ENCODE results near the gene MRPS10. TPM values are rescaled to one million over a fixed set of nuclear protein-coding genes. Genes with fewer than 3 reads are reported as not detected.

MRPS10 gene
- total RNA-seq, 1 donor from 2014 or later, result 22.5 TPM

- Mint-ChIP-seq H3K27ac (no peak overlapping the region), H3K9me3 (ENCODE audit: low read depth) (no peaks in the 10 kb centered on the region), H3K4me1 (ENCODE audit: low read depth) (peaks cover 22% of the 10 kb centered on the region), H3K27me3 (no peaks in the 10 kb centered on the region), H3K4me3 (ENCODE audit: low read depth) (no peak overlapping the region), H3K36me3 (ENCODE audit: insufficient read depth) (peaks cover 8% of the 10 kb centered on the region)
- TF ChIP-seq, protein P1, sequence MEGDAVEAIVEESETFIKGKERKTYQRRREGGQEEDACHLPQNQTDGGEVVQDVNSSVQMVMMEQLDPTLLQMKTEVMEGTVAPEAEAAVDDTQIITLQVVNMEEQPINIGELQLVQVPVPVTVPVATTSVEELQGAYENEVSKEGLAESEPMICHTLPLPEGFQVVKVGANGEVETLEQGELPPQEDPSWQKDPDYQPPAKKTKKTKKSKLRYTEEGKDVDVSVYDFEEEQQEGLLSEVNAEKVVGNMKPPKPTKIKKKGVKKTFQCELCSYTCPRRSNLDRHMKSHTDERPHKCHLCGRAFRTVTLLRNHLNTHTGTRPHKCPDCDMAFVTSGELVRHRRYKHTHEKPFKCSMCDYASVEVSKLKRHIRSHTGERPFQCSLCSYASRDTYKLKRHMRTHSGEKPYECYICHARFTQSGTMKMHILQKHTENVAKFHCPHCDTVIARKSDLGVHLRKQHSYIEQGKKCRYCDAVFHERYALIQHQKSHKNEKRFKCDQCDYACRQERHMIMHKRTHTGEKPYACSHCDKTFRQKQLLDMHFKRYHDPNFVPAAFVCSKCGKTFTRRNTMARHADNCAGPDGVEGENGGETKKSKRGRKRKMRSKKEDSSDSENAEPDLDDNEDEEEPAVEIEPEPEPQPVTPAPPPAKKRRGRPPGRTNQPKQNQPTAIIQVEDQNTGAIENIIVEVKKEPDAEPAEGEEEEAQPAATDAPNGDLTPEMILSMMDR (IDR thresholded peaks at IDR 0.05; ENCODE audit: unreplicated experiment), result no peak
- no peak for DNase-seq (ENCODE audit: low spot score, unreplicated experiment)
These were observed 17.6 kb downstream of the MRPS10 start for GRCh38 chr6:42200035-42200434.

GRCh38 chr6:42199106-42199981 is 18.3 kb downstream of the MRPS10 start:
- Mint-ChIP-seq H3K27ac (no peak overlapping the region), H3K4me1 (ENCODE audit: low read depth) (peaks cover 16% of the 10 kb centered on the region), H3K4me3 (ENCODE audit: low read depth) (no peak overlapping the region), H3K27me3 (no peaks in the 10 kb centered on the region), H3K36me3 (ENCODE audit: insufficient read depth) (peaks cover 7% of the 10 kb centered on the region), H3K9me3 (ENCODE audit: low read depth) (no peaks in the 10 kb centered on the region)
- no peak for DNase-seq (ENCODE audit: low spot score, unreplicated experiment)
- TF ChIP-seq, protein P1 (IDR thresholded peaks at IDR 0.05; ENCODE audit: unreplicated experiment), result no peak

GRCh38 chr6:42197555-42198362 is 19.9 kb downstream of the MRPS10 start:
- Mint-ChIP-seq H3K27ac (no peak overlapping the region), H3K36me3 (ENCODE audit: insufficient read depth) (peaks cover 6% of the 10 kb centered on the region), H3K4me3 (ENCODE audit: low read depth) (no peak overlapping the region), H3K9me3 (ENCODE audit: low read depth) (no peaks in the 10 kb centered on the region), H3K27me3 (peaks cover 3% of the 10 kb centered on the region), H3K4me1 (ENCODE audit: low read depth) (peaks cover 10% of the 10 kb centered on the region)
- TF ChIP-seq, protein P1 (IDR thresholded peaks at IDR 0.05; ENCODE audit: unreplicated experiment), result no peak
- DNase-seq (ENCODE audit: low spot score, unreplicated experiment), result no peak

GRCh38 chr6:42195415-42195814 is 22.2 kb downstream of the MRPS10 start:
- no peak for DNase-seq (ENCODE audit: low spot score, unreplicated experiment)
- Mint-ChIP-seq H3K4me3 (ENCODE audit: low read depth) (no peak overlapping the region), H3K36me3 (ENCODE audit: insufficient read depth) (peaks cover 5% of the 10 kb centered on the region), H3K9me3 (ENCODE audit: low read depth) (no peaks in the 10 kb centered on the region), H3K4me1 (ENCODE audit: low read depth) (peaks cover 5% of the 10 kb centered on the region), H3K27ac (no peak overlapping the region), H3K27me3 (peaks cover 3% of the 10 kb centered on the region)
- TF ChIP-seq, protein P1 (IDR thresholded peaks at IDR 0.05; ENCODE audit: unreplicated experiment), result no peak

DNA sequence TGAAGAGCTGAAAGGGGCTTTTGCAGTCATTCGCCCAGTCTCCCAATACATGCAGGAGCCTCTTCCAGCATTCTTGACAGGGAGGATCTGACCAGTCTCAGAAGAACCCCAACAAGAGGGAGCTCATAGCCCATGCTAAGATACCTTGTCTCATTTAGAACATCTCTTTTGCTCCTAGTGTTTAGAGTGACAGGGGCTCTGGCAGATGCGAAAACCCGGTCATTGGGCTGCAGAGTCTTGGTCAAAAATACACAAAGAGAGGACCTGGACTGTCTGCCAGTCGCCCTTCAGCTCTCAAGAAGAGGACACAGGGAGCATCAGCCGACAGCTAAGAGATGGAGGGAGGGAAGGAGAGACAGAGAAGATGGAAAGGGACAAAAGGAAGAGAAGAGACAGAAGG is 23.6 kb downstream of the MRPS10 start:
- no peak overlapping the region for H3K27ac Mint-ChIP-seq
- H3K27me3 Mint-ChIP-seq, result peaks cover 3% of the 10 kb centered on the region
- no peak for DNase-seq (ENCODE audit: low spot score, unreplicated experiment)
- TF ChIP-seq, protein P1 (IDR thresholded peaks at IDR 0.05; ENCODE audit: unreplicated experiment), result no peak
- no peaks in the 10 kb centered on the region for H3K9me3 Mint-ChIP-seq (ENCODE audit: low read depth)
- no peaks in the 10 kb centered on the region for H3K36me3 Mint-ChIP-seq (ENCODE audit: insufficient read depth)
- no peak overlapping the region for H3K4me3 Mint-ChIP-seq (ENCODE audit: low read depth)
- no peaks in the 10 kb centered on the region for H3K4me1 Mint-ChIP-seq (ENCODE audit: low read depth)
